Colon (tissue), 2 donors: ENCODE data around the gene FRMD4A.
"Not testable (repeated sequence)": the region's sequence is repeated elsewhere in the genome, so short reads cannot be mapped to it uniquely, and the experiment has no call there.

Experiments
- FAIRE-seq: peaks from 2 replicates; lab custom pipeline; 2012; peaks lifted over from hg19 to GRCh38; lab: Jason Lieb, UNC
- donor health status: control.
- donor health status: control.

FRMD4A gene

GRCh38 chr10:13787015-13787421 lies 543.7 kb downstream of the FRMD4A start:
- no peak for FAIRE-seq

DNA sequence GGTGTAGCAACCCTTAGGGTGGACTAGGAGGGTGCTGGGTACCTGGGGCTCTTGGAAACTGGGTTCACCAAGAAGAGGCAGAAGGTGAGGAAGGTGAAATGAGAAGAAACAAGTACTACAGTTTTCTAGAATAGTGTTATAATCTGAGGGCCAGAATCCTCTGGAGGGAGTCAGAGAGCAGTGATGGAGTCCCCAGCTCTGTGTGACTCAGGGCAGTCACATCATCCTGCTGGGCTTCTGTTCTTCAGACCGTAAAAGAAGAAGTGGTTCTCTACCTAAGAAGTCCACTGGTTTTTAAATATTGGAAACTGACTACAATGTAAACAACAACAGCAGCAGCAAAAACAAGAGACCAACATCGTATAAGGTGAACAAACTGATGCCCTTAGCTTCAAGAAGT lies 546.7 kb downstream of the FRMD4A start:
- no peak for FAIRE-seq

DNA sequence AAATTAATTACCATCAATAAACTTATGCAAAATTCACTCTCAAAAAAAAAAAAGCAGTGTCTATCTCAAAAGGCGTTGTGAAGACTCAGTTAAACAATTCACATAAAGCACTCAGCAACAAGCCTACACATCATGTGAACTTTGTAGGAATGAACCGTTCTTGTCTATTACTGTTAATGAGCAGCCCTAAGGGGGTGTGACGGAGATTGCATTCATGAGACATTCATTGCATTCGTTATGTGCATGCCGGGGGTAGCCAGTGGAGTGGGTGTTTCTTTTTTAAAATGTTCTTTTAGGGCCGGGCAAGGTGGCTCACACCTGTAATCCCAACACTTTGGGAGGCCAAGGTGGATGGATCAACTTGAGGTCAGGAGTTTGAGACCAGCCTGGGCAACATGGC lies 551.0 kb downstream of the FRMD4A start:
- no peak for FAIRE-seq

DNA sequence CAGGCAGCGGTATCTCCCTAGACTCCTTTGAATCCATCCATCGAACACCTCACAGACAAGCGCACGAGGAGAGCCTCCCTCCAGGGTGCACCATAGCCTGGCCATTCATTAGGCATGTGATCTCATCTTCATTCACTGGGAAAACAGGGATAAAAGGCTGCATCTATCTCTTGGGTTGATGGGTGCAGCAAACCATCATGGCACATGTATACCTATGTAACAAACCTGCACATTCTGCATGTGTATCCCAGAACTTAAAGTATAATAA lies 552.1 kb downstream of the FRMD4A start:
- not testable (repeated sequence) for FAIRE-seq

DNA sequence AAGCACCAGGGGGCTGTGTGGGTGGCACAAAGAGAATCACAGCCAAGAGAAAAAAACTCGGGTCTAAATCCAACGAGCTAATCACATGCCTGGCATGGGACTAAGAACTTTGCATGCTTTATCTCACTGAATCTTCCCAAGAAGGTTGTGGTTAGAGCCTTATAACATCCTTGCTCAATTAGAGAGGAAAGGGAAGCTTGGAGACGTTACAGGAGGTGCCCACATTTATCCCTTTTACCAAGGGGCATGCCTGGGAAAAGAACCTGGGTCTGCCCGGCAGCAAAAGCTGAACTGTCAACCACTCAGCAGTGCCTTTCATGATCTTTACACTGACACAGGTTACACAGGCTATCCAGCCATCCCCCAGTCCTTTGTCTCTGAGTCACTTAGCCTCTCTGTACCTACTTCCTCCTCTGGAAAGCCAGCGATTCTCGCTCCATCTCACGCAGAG lies 553.8 kb downstream of the FRMD4A start:
- no peak for FAIRE-seq

DNA sequence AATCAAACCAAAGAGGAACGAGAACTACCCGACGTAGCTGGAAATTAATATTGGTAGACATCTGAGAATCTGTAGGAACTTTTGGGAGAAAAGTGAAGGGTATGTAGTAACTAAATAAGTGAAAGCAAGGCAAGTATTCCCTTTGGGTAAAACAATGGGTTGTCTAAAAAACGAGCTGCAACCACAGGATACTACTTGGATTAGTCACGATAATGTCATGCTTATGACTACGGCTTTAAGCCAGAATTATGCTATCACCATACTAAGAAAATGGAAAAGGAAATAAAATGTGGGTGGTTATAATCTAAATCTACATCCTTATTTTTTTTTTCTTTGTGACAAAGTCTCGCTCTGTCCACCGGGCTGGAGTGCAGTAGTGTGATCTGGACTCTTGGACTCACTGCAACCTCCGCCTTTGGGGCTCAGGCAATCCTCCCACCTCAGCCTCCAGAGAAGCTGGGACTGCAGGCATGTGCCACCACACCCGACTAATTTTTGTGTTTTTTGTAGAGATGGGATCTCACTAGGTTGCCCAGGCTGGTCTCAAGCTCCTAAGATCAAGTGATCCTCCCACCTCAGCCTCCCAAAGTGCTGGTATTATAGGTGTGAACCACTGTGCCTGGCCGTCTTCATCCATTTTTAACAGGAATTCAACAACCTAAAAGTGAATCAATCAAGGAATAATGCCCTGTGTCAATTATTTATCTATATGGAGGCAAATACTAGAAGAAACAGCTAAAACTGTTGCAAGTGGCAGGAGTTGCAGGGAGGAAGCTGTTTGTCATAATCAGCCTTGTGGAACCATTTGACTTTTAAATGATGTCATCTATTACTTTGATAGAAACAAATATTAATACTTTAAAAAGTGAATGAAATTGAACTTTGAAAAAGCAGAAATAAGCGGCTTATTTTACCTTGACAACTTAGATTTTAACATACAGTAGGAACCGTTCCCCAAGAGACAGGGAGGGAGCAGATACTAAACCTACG lies 554.6 kb downstream of the FRMD4A start:
- no peak for FAIRE-seq

DNA sequence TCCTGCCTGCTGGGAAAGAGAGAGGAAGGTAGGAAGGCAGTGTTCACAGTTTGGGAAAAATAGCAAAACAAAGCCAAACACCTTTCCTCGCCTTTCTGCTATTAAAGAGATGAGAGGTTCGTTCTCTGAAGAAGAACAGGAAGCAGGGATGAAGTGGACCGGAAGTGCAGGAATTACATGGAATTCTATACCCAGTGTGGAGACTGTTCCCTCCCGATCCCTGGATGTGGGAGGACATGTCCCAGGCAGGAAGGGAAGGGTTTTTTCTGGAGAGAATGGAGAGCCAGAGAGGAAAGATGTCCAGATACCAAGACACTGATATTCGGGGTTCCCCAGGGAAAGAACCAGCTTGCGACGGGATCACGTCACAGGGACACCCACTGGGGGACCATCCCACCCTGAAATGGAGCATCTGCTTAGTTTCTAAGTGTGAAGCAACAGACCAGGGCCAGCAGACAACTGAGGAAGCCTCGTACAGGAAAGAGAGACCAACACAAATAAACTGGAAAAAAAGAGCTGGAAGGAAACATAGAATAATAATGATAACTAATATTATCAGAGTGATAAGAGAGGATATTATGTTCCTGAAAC lies 556.3 kb downstream of the FRMD4A start:
- FAIRE-seq: no peak

DNA sequence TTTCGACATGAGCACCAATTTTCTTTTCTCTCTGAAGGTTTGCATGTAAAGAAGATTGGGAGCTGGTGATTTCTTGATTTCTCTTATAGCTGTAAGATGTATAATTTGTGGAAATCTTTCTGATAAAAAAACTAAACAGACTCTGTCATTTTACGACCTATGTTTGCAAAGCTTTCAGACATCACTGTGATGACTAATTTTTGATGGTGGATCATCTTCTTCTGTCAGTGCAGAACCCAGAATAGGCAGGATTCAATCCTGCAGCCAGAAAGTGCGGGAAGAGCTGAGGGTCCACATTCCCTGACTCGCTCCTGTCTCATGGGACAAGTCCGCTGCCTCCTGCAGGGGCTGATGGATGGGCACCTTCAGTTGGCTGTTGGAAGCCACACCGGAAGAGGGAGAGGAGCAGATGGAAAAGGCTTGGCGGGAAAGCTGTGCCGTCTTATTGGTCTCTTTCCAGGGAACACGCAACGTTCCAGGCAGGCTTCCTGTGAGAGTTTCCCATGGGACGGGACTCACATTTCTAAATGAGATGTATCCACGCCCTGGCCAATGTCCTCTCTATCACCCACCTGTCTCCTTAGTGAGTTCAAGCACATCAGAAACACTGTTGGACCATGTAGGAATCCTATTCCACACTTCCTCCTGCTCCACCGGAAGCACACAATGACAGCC lies 557.1 kb downstream of the FRMD4A start:
- FAIRE-seq: no peak

GRCh38 chr10:13773043-13773442 lies 557.7 kb downstream of the FRMD4A start:
- no peak for FAIRE-seq

GRCh38 chr10:13771992-13772391 lies 558.7 kb downstream of the FRMD4A start:
- no peak for FAIRE-seq

- no peak for FAIRE-seq
Measured at GRCh38 chr10:13770760-13771493, 559.8 kb downstream of the FRMD4A start.

DNA sequence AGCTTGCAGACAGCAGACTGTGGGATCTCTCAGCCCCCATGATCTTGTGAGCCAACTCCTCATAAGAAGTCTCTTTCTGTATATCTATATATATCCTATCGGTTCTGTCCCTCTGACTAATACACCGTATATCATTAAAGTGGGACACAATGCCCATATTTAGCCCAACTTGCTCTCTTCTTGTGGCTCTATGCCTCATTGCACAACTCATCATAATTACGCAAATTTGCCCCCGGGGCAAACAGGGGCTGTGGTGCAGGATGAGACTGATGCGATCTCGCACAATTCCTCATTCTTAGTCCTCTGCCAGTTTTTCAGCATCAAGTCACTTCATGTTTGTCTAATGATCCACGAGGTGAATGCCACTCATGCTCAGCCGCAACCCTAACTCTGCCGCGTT lies 560.8 kb downstream of the FRMD4A start:
- FAIRE-seq: no peak

- FAIRE-seq: no peak
Measured at GRCh38 chr10:13767676-13768178, 563.0 kb downstream of the FRMD4A start.

DNA sequence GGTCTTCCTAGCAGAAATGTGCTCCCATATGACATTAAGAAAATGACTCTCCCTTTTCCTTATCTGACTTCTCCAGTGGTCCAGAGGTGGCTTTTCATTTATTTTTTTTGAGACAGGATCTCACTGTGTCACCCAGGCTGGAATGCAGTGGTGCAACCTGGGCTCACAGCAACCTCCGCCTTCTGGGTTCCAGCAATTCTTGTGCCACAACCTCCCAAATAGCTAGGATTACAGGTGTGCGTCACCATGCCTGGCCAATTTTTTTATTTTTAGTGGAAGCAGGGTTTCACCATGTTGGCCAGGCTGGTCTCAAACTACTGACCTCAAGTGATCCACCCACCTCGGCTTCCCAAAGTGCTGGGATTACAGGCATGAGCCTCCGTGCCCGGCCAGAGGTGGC lies 563.6 kb downstream of the FRMD4A start:
- FAIRE-seq: not testable (repeated sequence)

GRCh38 chr10:13765641-13766341 lies 564.9 kb downstream of the FRMD4A start:
- FAIRE-seq: no peak

DNA sequence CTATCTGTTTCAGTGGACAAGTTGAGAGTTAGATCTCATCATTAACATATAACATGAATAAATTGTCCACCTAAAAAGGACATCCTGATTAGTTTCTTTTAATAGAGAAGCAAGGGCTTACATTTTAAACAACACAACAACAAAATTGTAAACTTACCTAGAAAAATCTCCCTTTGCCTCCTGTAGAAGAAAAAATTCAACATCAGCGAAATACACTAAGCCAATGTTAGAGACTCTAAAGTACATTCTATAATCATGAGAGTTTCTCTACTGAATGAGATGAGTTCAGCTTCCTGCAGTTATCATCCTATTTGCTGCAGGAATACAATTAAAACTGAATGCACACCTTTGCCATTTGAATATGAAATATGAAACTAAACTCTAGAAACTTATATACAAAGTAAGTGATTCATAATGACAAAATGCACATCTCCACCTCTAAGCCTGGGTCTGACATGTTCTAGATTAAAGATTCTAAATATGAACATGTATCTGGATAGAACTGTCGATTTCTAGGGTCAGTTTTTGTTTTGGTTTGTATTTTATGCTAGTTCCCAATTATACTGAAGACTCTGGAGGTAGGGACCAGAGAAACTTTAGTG lies 569.1 kb downstream of the FRMD4A start:
- no peak for FAIRE-seq

DNA sequence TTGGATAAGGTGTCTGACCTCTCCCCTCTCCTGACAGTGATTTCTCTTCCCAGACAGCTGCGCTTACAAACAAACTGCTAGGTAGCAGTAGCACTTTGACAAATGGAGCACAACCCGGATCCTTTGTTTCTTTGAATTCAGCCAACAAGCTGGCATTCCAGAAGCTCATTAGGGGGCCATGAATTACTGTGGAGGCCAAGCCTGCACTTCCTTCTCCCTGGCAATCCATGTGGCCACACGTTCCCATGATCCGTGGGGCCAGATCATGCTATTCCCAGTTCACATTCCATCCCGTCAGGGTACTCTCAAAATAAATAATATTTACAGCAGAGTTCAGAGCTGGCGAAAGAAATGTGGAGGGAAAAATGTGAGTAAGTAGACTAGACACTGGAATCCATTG lies 571.6 kb downstream of the FRMD4A start:
- FAIRE-seq: no peak

GRCh38 chr10:13758756-13759155 lies 572.0 kb downstream of the FRMD4A start:
- no peak for FAIRE-seq

- FAIRE-seq: no peak
Measured at GRCh38 chr10:13758312-13758711, 572.4 kb downstream of the FRMD4A start.

GRCh38 chr10:13754277-13754676 lies 576.4 kb downstream of the FRMD4A start:
- FAIRE-seq: no peak

- FAIRE-seq: no peak
Measured at GRCh38 chr10:13751191-13751764, 579.4 kb downstream of the FRMD4A start.
